Fibroblast of lung (primary cell): Measurements from ENCODE around the gene ABCA2. TPM values are rescaled to one million over a fixed set of nuclear protein-coding genes. Genes with fewer than 3 reads are reported as not detected.

ENCODE experiments used
- DNase-seq, 2 donors: peaks; one replicate each; pipeline versions ENCODE4 v3.0.0 to v3.0.0-alpha.2; 2010; ENCODE audit warnings: low read depth in 2 of 2
- H2AFZ ChIP-seq: 2 replicates; pipeline ENCODE4 v1.5.1; 2012; ENCODE audit warnings: low read length, control low read depth, inconsistent platforms
- H3K27ac ChIP-seq: 2 replicates; pipeline ENCODE4 v1.5.1; 2011; ENCODE audit warnings: low read length, control low read depth; ENCODE audit not compliant: insufficient read depth
- H3K27me3 ChIP-seq: 2 replicates; pipeline ENCODE4 v1.5.1; 2011; ENCODE audit warnings: mild to moderate bottlenecking, low read length; ENCODE audit not compliant: control insufficient read depth, insufficient read depth
- H3K36me3 ChIP-seq: 2 replicates; pipeline ENCODE4 v1.5.1; 2011; ENCODE audit warnings: low read length; ENCODE audit not compliant: control insufficient read depth, insufficient read depth
- H3K4me1 ChIP-seq: 2 replicates; pipeline ENCODE4 v1.5.1; 2011; ENCODE audit warnings: low read length; ENCODE audit not compliant: control insufficient read depth, insufficient read depth; ENCODE audit errors: extremely low read depth
- H3K4me2 ChIP-seq: 2 replicates; pipeline ENCODE4 v1.5.1; 2011; ENCODE audit warnings: low read length, control low read depth; ENCODE audit not compliant: insufficient read depth; ENCODE audit errors: extremely low read depth
- H3K4me3 ChIP-seq, 4 experiments: fragments of 200-600 bp in 1 of 4; sonication (generic) in 1 of 4; replicated peaks in 1 of 4; 2 replicates each; pipeline ENCODE4 v1.5.1; 2011 to 2016; ENCODE audit warnings: low read length in 4 of 4, low read depth in 3 of 4, mild to moderate bottlenecking in 3 of 4, control low read depth in 2 of 4, inconsistent platforms in 1 of 4, mixed read lengths in 1 of 4; ENCODE audit not compliant: insufficient read depth in 1 of 4; ENCODE audit errors: control extremely low read depth in 1 of 4
- H3K79me2 ChIP-seq: 2 replicates; pipeline ENCODE4 v1.5.1; 2012; ENCODE audit warnings: mild to moderate bottlenecking, low read length, inconsistent platforms; ENCODE audit not compliant: control insufficient read depth, insufficient read depth
- H3K9ac ChIP-seq: 2 replicates; pipeline ENCODE4 v1.5.1; 2011; ENCODE audit warnings: mild to moderate bottlenecking, low read length, control low read depth; ENCODE audit not compliant: insufficient read depth
- H3K9me3 ChIP-seq: 2 replicates; pipeline ENCODE4 v1.5.1; 2012; ENCODE audit warnings: low read depth, low read length; ENCODE audit not compliant: control insufficient read depth, insufficient read depth
- H4K20me1 ChIP-seq: 2 replicates; pipeline ENCODE4 v1.5.1; 2011; ENCODE audit warnings: low read length; ENCODE audit not compliant: control insufficient read depth, insufficient read depth; ENCODE audit errors: extremely low read depth
- CTCF ChIP-seq, 2 donors: IDR thresholded peaks in 1 of 2; conservative IDR thresholded peaks in 1 of 2; 1 replicate in 1 of 2; 2 replicates in 1 of 2; pipeline ENCODE4 v1.5.1; 2011 to 2012; ENCODE audit warnings: low read length in 2 of 2, control low read depth in 1 of 2, inconsistent platforms in 1 of 2, low read depth in 1 of 2, mild to moderate bottlenecking in 1 of 2
- EZH2 ChIP-seq: IDR thresholded peaks from 2 replicates; pipeline ENCODE4 v1.5.1; 2012; ENCODE audit warnings: low read length, control low read depth, mild to moderate bottlenecking; ENCODE audit errors: missing control alignments
- polyA plus RNA-seq, 2 donors: library from polyadenylated mRNA; depleted of rRNA in 1 of 2; stranded (reverse) in 1 of 2; unstranded in 1 of 2; fragments of >200 nt; gene quantifications; 2 replicates each; pipeline ENCODE4 v1.2.1, GENCODE V29; 2011 to 2012; ENCODE audit warnings: missing spikeins in 1 of 2
- total RNA-seq: library from RNA; depleted of rRNA; stranded (reverse); fragments of >200 nt; gene quantifications from 2 replicates; pipeline ENCODE4 v1.2.1, GENCODE V29; 2014

Gene ABCA2
- total and polyA plus RNA-seq, 2 donors (not counting 1 experiment from before 2014, with no cell fraction given) = 8.5 to 21.8 TPM

DNA sequence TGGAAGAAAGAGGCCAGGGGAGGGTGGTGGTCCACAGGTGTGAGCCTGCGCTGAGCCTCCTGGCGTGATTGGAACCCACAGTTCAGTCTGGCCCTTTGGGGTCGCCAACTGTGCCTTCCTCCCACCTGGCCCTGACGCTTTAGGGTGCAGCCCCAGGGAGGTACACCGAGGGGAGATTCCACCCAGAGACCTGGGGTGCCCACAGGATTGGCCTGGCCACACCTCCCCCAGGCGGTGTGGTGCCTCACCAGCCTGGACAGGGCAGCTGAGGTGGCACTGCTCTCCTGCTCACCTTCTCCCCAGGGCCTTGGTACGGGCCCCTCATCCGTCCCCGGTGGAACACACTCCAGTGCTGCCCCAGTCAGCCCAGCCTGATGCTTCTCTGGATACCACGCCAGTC lies 30.7 kb downstream of the ABCA2 start:
- peaks cover 4% of the 10 kb centered on the region for H3K79me2 ChIP-seq
- no peak overlapping the region for H2AFZ ChIP-seq
- no peak overlapping the region for H3K9ac ChIP-seq
- H4K20me1 ChIP-seq = no peaks in the 10 kb centered on the region
- H3K36me3 ChIP-seq = peaks cover 2% of the 10 kb centered on the region
- no peaks in the 10 kb centered on the region for H3K9me3 ChIP-seq
- no peak for DNase-seq
- peaks cover 18% of the 10 kb centered on the region for H3K4me1 ChIP-seq
- H3K27me3 ChIP-seq = no peaks in the 10 kb centered on the region
- no peak overlapping the region for H3K4me2 ChIP-seq
- H3K27ac ChIP-seq = no peak overlapping the region
- H3K4me3 ChIP-seq = no peak overlapping the region
- no peak for TF ChIP-seq CTCF (conservative IDR thresholded peaks at IDR 0.05 in 1 of 2, IDR thresholded peaks at IDR 0.05 in 1 of 2; ENCODE audit: low read depth in 1 of 2, low read length in 2 of 2)
- TF ChIP-seq EZH2 = no peak

DNA sequence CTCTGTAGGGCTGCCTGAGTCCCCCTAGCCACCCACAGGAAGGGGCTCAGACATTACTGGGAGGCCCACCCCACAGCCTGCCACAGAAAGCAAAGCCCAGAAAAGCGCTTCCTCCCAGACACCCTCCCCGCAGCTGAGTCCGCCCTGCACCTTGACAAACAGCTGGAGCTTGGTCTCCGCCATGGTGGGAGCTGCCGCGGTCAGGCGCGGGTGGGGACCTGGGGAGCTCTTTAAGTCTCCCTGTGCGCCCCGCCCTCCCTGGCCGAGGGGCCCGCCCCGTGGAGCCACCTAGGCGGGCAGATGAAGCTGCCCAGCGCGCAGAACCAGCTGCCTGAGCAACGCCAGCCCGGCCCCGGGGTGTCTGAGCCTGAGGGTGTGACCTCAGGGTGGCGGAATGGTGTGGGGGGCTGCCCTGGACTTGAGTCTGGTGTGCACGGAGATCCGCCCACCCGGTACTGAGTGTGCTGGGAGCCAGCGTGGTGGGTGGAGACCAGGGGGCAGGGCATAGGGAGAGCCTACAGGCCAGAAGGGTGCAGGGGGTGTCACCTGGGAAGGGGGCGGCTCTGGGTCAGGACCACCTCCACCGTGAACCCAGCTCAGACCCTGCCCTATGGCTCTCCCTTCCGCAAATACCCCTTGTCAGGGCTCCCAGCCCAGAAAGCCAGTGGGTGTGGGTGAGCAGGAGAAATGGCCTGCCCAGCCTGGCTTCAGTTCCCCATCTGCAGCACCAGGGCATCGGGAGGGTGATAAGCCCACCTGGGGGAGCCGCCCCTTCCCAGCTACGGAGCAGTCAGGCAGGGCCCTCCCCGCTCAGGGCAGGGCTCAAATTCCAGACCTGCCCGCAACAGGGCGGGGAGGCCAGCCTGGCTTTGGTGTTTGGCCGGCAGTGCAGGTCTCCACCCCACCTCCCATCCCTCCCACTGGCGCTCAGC lies 31.4 kb downstream of the ABCA2 start, which contains the start of gene CLIC3:
Gene CLIC3, minus strand, starts transcription at position 208 of the 932 bp plus-strand sequence. Its CDS starts 25 bp downstream, at position 183.
- TF ChIP-seq EZH2 (no peak), CTCF (conservative IDR thresholded peaks at IDR 0.05 in 1 of 2, IDR thresholded peaks at IDR 0.05 in 1 of 2; ENCODE audit: low read depth in 1 of 2, low read length in 2 of 2) (no peak)
- H4K20me1 ChIP-seq = no peaks in the 10 kb centered on the region
- H3K4me2 ChIP-seq = peak within 1 kb of the TSS; percentile 54
- H2AFZ ChIP-seq = no peak within 1 kb of the TSS
- no peak within 1 kb of the TSS for H3K9ac ChIP-seq
- H3K79me2 ChIP-seq = peaks cover 4% of the 10 kb centered on the region
- peak in 1 of 2 donors; percentile 36 for DNase-seq
- no peak within 1 kb of the TSS for H3K27ac ChIP-seq
- H3K9me3 ChIP-seq = no peaks in the 10 kb centered on the region
- H3K4me1 ChIP-seq = peaks cover 18% of the 10 kb centered on the region
- H3K4me3 ChIP-seq = peak within 1 kb of the TSS in 1 of 4 experiments; percentile 17
- H3K36me3 ChIP-seq = peaks cover 2% of the 10 kb centered on the region
- H3K27me3 ChIP-seq = no peaks in the 10 kb centered on the region

DNA sequence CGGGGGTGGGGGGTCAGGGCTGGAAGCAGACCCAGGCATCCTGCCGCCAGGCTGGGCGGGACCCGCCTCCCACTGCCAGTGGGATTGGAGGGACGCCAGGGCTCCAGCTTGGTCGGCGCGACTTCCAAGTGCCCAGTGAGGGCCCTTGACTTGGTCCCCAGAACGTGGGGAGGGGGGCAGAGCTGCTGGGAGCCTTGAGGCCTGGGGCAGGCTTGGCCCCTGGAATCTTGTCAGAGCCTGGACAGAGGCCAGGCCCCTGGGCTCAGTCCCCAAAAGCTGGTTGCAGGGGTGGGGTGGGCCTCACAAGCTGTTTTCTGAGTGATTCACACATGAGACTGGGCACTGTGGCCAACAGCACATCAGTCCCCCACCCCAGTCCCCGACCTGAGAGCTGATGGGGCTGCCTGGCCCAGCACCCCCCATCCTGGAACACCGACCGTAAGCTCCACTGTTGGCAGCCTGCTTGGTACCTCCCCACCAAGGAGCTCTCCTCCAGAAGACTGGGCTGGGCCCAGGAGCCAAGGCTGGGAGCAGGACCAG lies 32.2 kb downstream of the ABCA2 start:
- Histone ChIP-seq H3K27ac (no peak overlapping the region), H3K27me3 (no peaks in the 10 kb centered on the region), H3K4me3 (peak overlapping the region in 1 of 4 experiments; percentile 1), H3K4me2 (peak overlapping the region; percentile 54), H3K4me1 (peaks cover 18% of the 10 kb centered on the region), H2AFZ (no peak overlapping the region), H3K36me3 (peaks cover 2% of the 10 kb centered on the region), H3K9me3 (no peaks in the 10 kb centered on the region), H3K9ac (no peak overlapping the region), H4K20me1 (no peaks in the 10 kb centered on the region), H3K79me2 (peaks cover 4% of the 10 kb centered on the region)
- TF ChIP-seq EZH2 = no peak
- no peak for TF ChIP-seq CTCF (conservative IDR thresholded peaks at IDR 0.05 in 1 of 2, IDR thresholded peaks at IDR 0.05 in 1 of 2; ENCODE audit: low read depth in 1 of 2, low read length in 2 of 2)
- DNase-seq = peak; percentile 39 to 50
